ENCODE measurements around the gene RNF144B. TPM values are rescaled to one million over a fixed set of nuclear protein-coding genes. Genes with fewer than 3 reads are reported as not detected.
A peak's percentile ranks its signal among the peaks of the same experiment; 100 is the strongest.

Gene RNF144B
- total RNA-seq, 1 experiment from 2014 or later: 2.3 TPM

DNA sequence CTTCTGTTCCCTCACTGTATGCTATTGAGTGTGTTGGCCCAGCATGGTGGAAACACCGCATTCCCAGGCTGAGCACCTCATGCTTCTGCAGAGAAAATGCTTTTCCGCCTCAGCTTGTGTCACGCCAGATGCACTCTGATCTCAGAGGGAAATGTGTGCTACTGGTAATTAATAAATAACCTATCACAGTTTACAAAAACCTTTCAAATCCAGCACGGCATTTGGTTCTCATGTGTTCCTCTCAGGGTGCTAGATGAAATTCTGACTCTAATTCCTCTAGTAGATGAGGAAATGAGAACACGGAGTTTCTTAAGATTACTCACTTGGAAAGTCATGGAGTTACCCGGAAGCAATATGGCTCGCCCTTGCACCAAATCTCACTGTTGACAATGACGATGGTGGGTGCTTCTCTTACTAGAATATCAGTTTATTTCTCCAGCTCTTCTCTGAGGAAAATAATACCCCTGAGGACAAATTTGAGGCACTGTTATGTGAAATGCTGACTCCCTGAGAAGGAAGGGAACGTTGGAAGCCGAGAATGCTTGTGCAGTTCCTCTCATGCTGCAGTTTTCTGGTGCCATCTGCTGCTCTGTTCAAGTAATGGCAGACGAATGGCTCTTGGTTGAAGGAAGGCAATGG lies 116.6 kb downstream of the RNF144B start:
- no peak overlapping the region for H2BK20ac ChIP-seq (ENCODE audit: low read depth, low read length, poor library complexity, severe bottlenecking)
- no peaks in the 10 kb centered on the region for H3K79me2 ChIP-seq (ENCODE audit: insufficient read depth, low read length)
- peak; percentile 94 for TF ChIP-seq CTCF (conservative IDR thresholded peaks at IDR 0.05)
- H3K4me1 ChIP-seq (ENCODE audit: insufficient read depth, low read length): no peaks in the 10 kb centered on the region
- Mint-ChIP-seq H3K4me3 (no peak overlapping the region), H3K27ac (no peak overlapping the region), H3K36me3 (ENCODE audit: insufficient read depth in 1 of 3, low read depth in 3 of 3) (no peaks in the 10 kb centered on the region; a peak in 1 of 7 replicates), H3K4me1 (peaks cover 12 to 22% of the 10 kb centered on the region in 2 experiments), H3K27me3 (ENCODE audit: low read depth) (no peaks in the 10 kb centered on the region), H3K9me3 (no peaks in the 10 kb centered on the region)
- H3K23ac ChIP-seq (ENCODE audit: insufficient read length, low read depth, low read length): no peak overlapping the region
- no peak overlapping the region for H2AK5ac ChIP-seq (ENCODE audit: insufficient read length, low read length)
- H2BK15ac ChIP-seq (ENCODE audit: low read depth, low read length): no peak overlapping the region
- H3K9ac ChIP-seq (ENCODE audit: extremely low read depth, insufficient read length, low read length): no peak overlapping the region
- H2AFZ ChIP-seq (ENCODE audit: low read length): no peak overlapping the region
- no peaks in the 10 kb centered on the region for H3K79me1 ChIP-seq (ENCODE audit: insufficient read depth, low read depth, low read length, poor library complexity, severe bottlenecking)
- no peak overlapping the region for H4K8ac ChIP-seq (replicated peaks; ENCODE audit: insufficient read length, low read depth, low read length)
- no peak overlapping the region for H3K18ac ChIP-seq (ENCODE audit: insufficient read length, low read depth, low read length)
- H3K23me2 ChIP-seq (ENCODE audit: insufficient read length, low read depth, low read length, poor library complexity, severe bottlenecking): no peaks in the 10 kb centered on the region
- DNase-seq: peak; percentile 65
- no peak overlapping the region for H3K27ac ChIP-seq (ENCODE audit: insufficient read length, low read depth, low read length)
- H4K20me1 ChIP-seq (ENCODE audit: control insufficient read depth, insufficient read depth, insufficient read length): no peaks in the 10 kb centered on the region
- H2BK5ac ChIP-seq (ENCODE audit: insufficient read length, low read length): no peak overlapping the region
- H4K91ac ChIP-seq (ENCODE audit: insufficient read length, low read depth, low read length): no peak overlapping the region
- no peak overlapping the region for H3K4ac ChIP-seq (ENCODE audit: low read depth, low read length)
- no peak overlapping the region for H3T11ph ChIP-seq (ENCODE audit: low read length)
- no peaks in the 10 kb centered on the region for H3K27me3 ChIP-seq (ENCODE audit: insufficient read depth, low read length)
- WGBS (ENCODE audit: extremely low coverage, insufficient read length, low lambda C conversion rate): no CpG with 5 or more reads among the region's 11 CpGs
- H3K56ac ChIP-seq (ENCODE audit: insufficient read length, low read depth, low read length): no peak overlapping the region
- no peak overlapping the region for H2BK120ac ChIP-seq (ENCODE audit: low read depth, low read length, poor library complexity, severe bottlenecking)
- H3K4me2 ChIP-seq (ENCODE audit: insufficient read depth, insufficient read length, low read length): no peak overlapping the region
- H3K9me3 ChIP-seq (ENCODE audit: control insufficient read depth, low read depth, low read length): no peaks in the 10 kb centered on the region
- H4K5ac ChIP-seq (ENCODE audit: insufficient read length, low read depth, low read length): no peak overlapping the region
- no peak overlapping the region for H2BK12ac ChIP-seq (ENCODE audit: insufficient read length, low read depth, low read length)
- H3K14ac ChIP-seq (ENCODE audit: insufficient read depth, low read length): no peak overlapping the region

All from H9 (cell line).